Endothelial cell of umbilical vein (primary cell): ENCODE results near the gene CEP164.

Experiments
- EZH2 ChIP-seq: IDR thresholded peaks from 2 replicates; pipeline ENCODE4 v1.6.1; 2012; ENCODE audit warnings: borderline replicate concordance, low read depth, mild to moderate bottlenecking, moderate library complexity, low read length, inconsistent platforms; ENCODE audit not compliant: severe bottlenecking
- FOS ChIP-seq: IDR thresholded peaks from 2 replicates; pipeline ENCODE4 v1.6.1; 2011; ENCODE audit warnings: mild to moderate bottlenecking, low read length, moderate library complexity, borderline replicate concordance; ENCODE audit not compliant: insufficient read depth
- POLR2A ChIP-seq: IDR thresholded peaks from 2 replicates; pipeline ENCODE4 v1.6.1; 2012; ENCODE audit warnings: low read depth, mild to moderate bottlenecking, control low read depth, low read length
- POLR2AphosphoS5 ChIP-seq: IDR thresholded peaks from 2 replicates; pipeline ENCODE4 v1.6.1; 2012; ENCODE audit warnings: low read depth, mild to moderate bottlenecking, control low read depth, low read length, moderate library complexity; ENCODE audit not compliant: insufficient read depth
- TF ChIP-seq, protein P1 (sequence below), 2 donors: IDR thresholded peaks; 1 replicate in 1 of 2; 2 replicates in 1 of 2; pipeline ENCODE4 v1.5.1; 2011; ENCODE audit warnings: low read length in 2 of 2, mild to moderate bottlenecking in 2 of 2, moderate library complexity in 2 of 2, control low read depth in 1 of 2, inconsistent platforms in 1 of 2, low read depth in 1 of 2; ENCODE audit not compliant: insufficient read depth in 1 of 2; ENCODE audit errors: extremely low read depth in 1 of 2
- TF ChIP-seq, protein P2 (sequence below): IDR thresholded peaks from 2 replicates; pipeline ENCODE4 v1.6.1; 2011; ENCODE audit not compliant: insufficient read depth, insufficient read length

- TF ChIP-seq, protein P1, sequence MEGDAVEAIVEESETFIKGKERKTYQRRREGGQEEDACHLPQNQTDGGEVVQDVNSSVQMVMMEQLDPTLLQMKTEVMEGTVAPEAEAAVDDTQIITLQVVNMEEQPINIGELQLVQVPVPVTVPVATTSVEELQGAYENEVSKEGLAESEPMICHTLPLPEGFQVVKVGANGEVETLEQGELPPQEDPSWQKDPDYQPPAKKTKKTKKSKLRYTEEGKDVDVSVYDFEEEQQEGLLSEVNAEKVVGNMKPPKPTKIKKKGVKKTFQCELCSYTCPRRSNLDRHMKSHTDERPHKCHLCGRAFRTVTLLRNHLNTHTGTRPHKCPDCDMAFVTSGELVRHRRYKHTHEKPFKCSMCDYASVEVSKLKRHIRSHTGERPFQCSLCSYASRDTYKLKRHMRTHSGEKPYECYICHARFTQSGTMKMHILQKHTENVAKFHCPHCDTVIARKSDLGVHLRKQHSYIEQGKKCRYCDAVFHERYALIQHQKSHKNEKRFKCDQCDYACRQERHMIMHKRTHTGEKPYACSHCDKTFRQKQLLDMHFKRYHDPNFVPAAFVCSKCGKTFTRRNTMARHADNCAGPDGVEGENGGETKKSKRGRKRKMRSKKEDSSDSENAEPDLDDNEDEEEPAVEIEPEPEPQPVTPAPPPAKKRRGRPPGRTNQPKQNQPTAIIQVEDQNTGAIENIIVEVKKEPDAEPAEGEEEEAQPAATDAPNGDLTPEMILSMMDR (IDR thresholded peaks at IDR 0.05; ENCODE audit: extremely low read depth in 1 of 2, insufficient read depth in 1 of 2, low read depth in 1 of 2, low read length in 2 of 2), result no peak
- no peak for TF ChIP-seq POLR2A
- TF ChIP-seq, protein P2, sequence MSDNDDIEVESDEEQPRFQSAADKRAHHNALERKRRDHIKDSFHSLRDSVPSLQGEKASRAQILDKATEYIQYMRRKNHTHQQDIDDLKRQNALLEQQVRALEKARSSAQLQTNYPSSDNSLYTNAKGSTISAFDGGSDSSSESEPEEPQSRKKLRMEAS, result no peak
- no peak for TF ChIP-seq POLR2AphosphoS5
- no peak for TF ChIP-seq FOS
- no peak for TF ChIP-seq EZH2
Observed at GRCh38 chr11:117382746-117383145, 55.1 kb downstream of the CEP164 start.
